Measurements from ENCODE around the gene ARL6IP4.

The ARL6IP4 gene

GRCh38 chr12:122979908-122980182 is 636 bp upstream of the ARL6IP4 start:
- Histone ChIP-seq H3K79me2 (ENCODE audit: low read length) (peaks cover 40% of the 10 kb centered on the region), H3K4me1 (ENCODE audit: low read length) (no peaks in the 10 kb centered on the region), H3K4me3 (ENCODE audit: low read length) (peak overlapping the region; percentile 74), H3K36me3 (replicated peaks; ENCODE audit: insufficient read depth, low read length) (no peaks in the 10 kb centered on the region), H3K9ac (ENCODE audit: low read length) (peak overlapping the region; percentile 75), H4K20me1 (ENCODE audit: insufficient read depth, low read length) (no peaks in the 10 kb centered on the region), H3K9me3 (replicated peaks; ENCODE audit: insufficient read depth, low read length) (no peaks in the 10 kb centered on the region), H3F3A (ENCODE audit: insufficient read depth, low read length) (no peaks in the 10 kb centered on the region), H3K4me2 (ENCODE audit: low read depth, low read length) (peak overlapping the region; percentile 79), H3K27ac (ENCODE audit: low read length) (no peak overlapping the region), H3K9me2 (replicated peaks; ENCODE audit: insufficient read depth, low read length) (no peaks in the 10 kb centered on the region), H2AFZ (ENCODE audit: low read length) (peak overlapping the region; percentile 69), H3K27me3 (replicated peaks; ENCODE audit: insufficient read depth, low read length) (no peaks in the 10 kb centered on the region)
- no peak for DNase-seq
- no peak for TF ChIP-seq EZH2phosphoT487 (IDR thresholded peaks at IDR 0.05; ENCODE audit: low read length)
- TF ChIP-seq CTCF (IDR thresholded peaks at IDR 0.05; ENCODE audit: low read length): no peak
- TF ChIP-seq EZH2 (optimal IDR thresholded peaks at IDR 0.05; ENCODE audit: low read depth, low read length): no peak

- Histone ChIP-seq H2AFZ (ENCODE audit: low read length) (0 out of 2 replicates have a peak overlapping the region, but pooled peaks have one; percentile 35), H3K9me2 (replicated peaks; ENCODE audit: insufficient read depth, low read length) (no peaks in the 10 kb centered on the region), H3K4me1 (ENCODE audit: low read length) (no peaks in the 10 kb centered on the region), H3K27ac (ENCODE audit: low read length) (no peak overlapping the region; the same call in 1 of the 2 replicates), H3K36me3 (replicated peaks; ENCODE audit: insufficient read depth, low read length) (no peaks in the 10 kb centered on the region), H3K9me3 (replicated peaks; ENCODE audit: insufficient read depth, low read length) (no peaks in the 10 kb centered on the region), H3F3A (ENCODE audit: insufficient read depth, low read length) (no peaks in the 10 kb centered on the region), H4K20me1 (ENCODE audit: insufficient read depth, low read length) (no peaks in the 10 kb centered on the region), H3K4me3 (ENCODE audit: low read length) (peak overlapping the region; percentile 74), H3K9ac (ENCODE audit: low read length) (peak overlapping the region; percentile 75), H3K4me2 (ENCODE audit: low read depth, low read length) (peak overlapping the region; percentile 62; the same call in 1 of the 2 replicates), H3K27me3 (replicated peaks; ENCODE audit: insufficient read depth, low read length) (no peaks in the 10 kb centered on the region), H3K79me2 (ENCODE audit: low read length) (peaks cover 30% of the 10 kb centered on the region)
- TF ChIP-seq CTCF (IDR thresholded peaks at IDR 0.05; ENCODE audit: low read length) (no peak), EZH2phosphoT487 (IDR thresholded peaks at IDR 0.05; ENCODE audit: low read length) (no peak), EZH2 (optimal IDR thresholded peaks at IDR 0.05; ENCODE audit: low read depth, low read length) (no peak)
- no peak for DNase-seq
Observed at GRCh38 chr12:122981036-122981471, 573 bp downstream of the ARL6IP4 start.

GRCh38 chr12:122981587-122982476 is 1.4 kb downstream of the ARL6IP4 start:
- Histone ChIP-seq H3K9ac (ENCODE audit: low read length) (peak overlapping the region; percentile 75), H4K20me1 (ENCODE audit: insufficient read depth, low read length) (no peaks in the 10 kb centered on the region), H2AFZ (ENCODE audit: low read length) (no peak overlapping the region), H3K9me2 (replicated peaks; ENCODE audit: insufficient read depth, low read length) (no peaks in the 10 kb centered on the region), H3K4me3 (ENCODE audit: low read length) (peak overlapping the region; percentile 74), H3K4me1 (ENCODE audit: low read length) (no peaks in the 10 kb centered on the region), H3F3A (ENCODE audit: insufficient read depth, low read length) (no peaks in the 10 kb centered on the region), H3K27ac (ENCODE audit: low read length) (no peak overlapping the region), H3K4me2 (ENCODE audit: low read depth, low read length) (peak overlapping the region; percentile 62; the same call in 1 of the 2 replicates), H3K36me3 (replicated peaks; ENCODE audit: insufficient read depth, low read length) (no peaks in the 10 kb centered on the region), H3K9me3 (replicated peaks; ENCODE audit: insufficient read depth, low read length) (no peaks in the 10 kb centered on the region), H3K27me3 (replicated peaks; ENCODE audit: insufficient read depth, low read length) (no peaks in the 10 kb centered on the region), H3K79me2 (ENCODE audit: low read length) (peaks cover 24% of the 10 kb centered on the region)
- TF ChIP-seq EZH2phosphoT487 (IDR thresholded peaks at IDR 0.05; ENCODE audit: low read length) (no peak), EZH2 (optimal IDR thresholded peaks at IDR 0.05; ENCODE audit: low read depth, low read length) (no peak), CTCF (IDR thresholded peaks at IDR 0.05; ENCODE audit: low read length) (no peak)
- no peak for DNase-seq

All from MM.1S (cell line).